OCI-LY7 (cell line): ENCODE measurements around the gene IL12RB2. TPM values are rescaled to one million over a fixed set of nuclear protein-coding genes. Genes with fewer than 3 reads are reported as not detected.

ENCODE experiments used
- BruUV-seq: library from RNA; stranded (reverse); fragments of 400-500 nt; replicated peaks from 2 replicates; lab custom pipeline; 2021; lab: Mats Ljungman, UMichigan
- CTCF ChIA-PET: fragments of 300-600 bp; sonication (Branson Sonifier 250); formaldehyde crosslinking; loops from one replicate; lab custom pipeline; 2022; ENCODE audit warnings: antibody characterized with exemption; ENCODE audit not compliant: unreplicated experiment; lab: Charles Lee
- POLR2A ChIA-PET: fragments of 300-600 bp; sonication (Branson Sonifier 250); formaldehyde crosslinking; loops from one replicate; lab custom pipeline; 2022; ENCODE audit warnings: antibody characterized with exemption; lab: Charles Lee
- DNase-seq: peaks from one replicate; pipeline ENCODE4 v3.0.0-alpha.2; 2015; ENCODE audit warnings: low spot score
- H2AFZ ChIP-seq: fragments of 200-600 bp; sonication (generic), shearing (Covaris generic); 2 replicates; pipeline ENCODE4 v1.6.1; 2014; ENCODE audit warnings: mild to moderate bottlenecking, antibody characterized with exemption, low read length, moderate library complexity
- H3K27ac ChIP-seq: fragments of 200-600 bp; sonication (generic); 2 replicates; pipeline ENCODE4 v1.5.1; 2014; ENCODE audit warnings: mixed run types, low read depth, mild to moderate bottlenecking, moderate library complexity, low read length, inconsistent platforms; ENCODE audit not compliant: poor library complexity, severe bottlenecking
- H3K36me3 ChIP-seq: fragments of 200-600 bp; sonication (generic); 2 replicates; pipeline ENCODE4 v1.6.1; 2014; ENCODE audit warnings: mild to moderate bottlenecking, antibody characterized with exemption, low read length, moderate library complexity, mixed read lengths; ENCODE audit not compliant: insufficient read depth
- H3K4me1 ChIP-seq: fragments of 200-600 bp; sonication (generic); 2 replicates; pipeline ENCODE4 v1.5.1; 2014; ENCODE audit warnings: mild to moderate bottlenecking, low read length; ENCODE audit not compliant: insufficient read depth, poor library complexity, severe bottlenecking
- H3K4me2 ChIP-seq: fragments of 200-600 bp; sonication (generic); 2 replicates; pipeline ENCODE4 v1.6.1; 2014; ENCODE audit warnings: mild to moderate bottlenecking, low read length
- H3K4me3 ChIP-seq: fragments of 200-600 bp; sonication (generic); 2 replicates; pipeline ENCODE4 v1.5.1; 2014; ENCODE audit warnings: mild to moderate bottlenecking, low read depth, low read length; ENCODE audit not compliant: poor library complexity, severe bottlenecking
- H3K79me2 ChIP-seq: fragments of 200-600 bp; sonication (generic); 2 replicates; pipeline ENCODE4 v1.6.1; 2016; ENCODE audit warnings: low read depth, mild to moderate bottlenecking, low read length, moderate library complexity, mixed read lengths; ENCODE audit not compliant: insufficient read depth
- H3K9me2 ChIP-seq: fragments of 200-600 bp; sonication (generic); 2 replicates; pipeline ENCODE4 v1.6.1; 2016; ENCODE audit warnings: mild to moderate bottlenecking, low read length, mixed read lengths; ENCODE audit not compliant: insufficient read depth
- H3K9me3 ChIP-seq: fragments of 200-600 bp; sonication (generic); 2 replicates; pipeline ENCODE4 v1.6.1; 2014; ENCODE audit warnings: mild to moderate bottlenecking, mixed run types, low read length, mixed read lengths
- H4K20me1 ChIP-seq: fragments of 200-600 bp; sonication (generic); 2 replicates; pipeline ENCODE4 v1.6.1; 2014; ENCODE audit warnings: mild to moderate bottlenecking, antibody characterized with exemption, low read length, moderate library complexity, mixed read lengths; ENCODE audit not compliant: insufficient read depth
- CTCF ChIP-seq: fragments of 200-600 bp; sonication (generic); conservative IDR thresholded peaks from 2 replicates; pipeline ENCODE4 v1.5.1; 2014; ENCODE audit warnings: mild to moderate bottlenecking, antibody characterized with exemption, low read length, moderate library complexity, mixed read lengths
- EZH2phosphoT487 ChIP-seq: fragments of 200-600 bp; sonication (generic); IDR thresholded peaks from 2 replicates; pipeline ENCODE4 v1.6.1; 2018; ENCODE audit warnings: low read depth, borderline replicate concordance, mild to moderate bottlenecking, mixed run types, antibody characterized with exemption, low read length, moderate library complexity, mixed read lengths
- intact Hi-C: fragments of 100-400 bp; cut with micrococcal nuclease; formaldehyde crosslinking; loops from one replicate; pipeline ENCODE4 v1.10.0; 2022; ENCODE audit not compliant: unreplicated experiment
- total RNA-seq, 2 experiments: library from RNA; depleted of rRNA in 1 of 2; stranded (reverse); fragments of >200 nt in 1 of 2; shearing (Covaris generic) in 1 of 2; gene quantifications; 2 replicates each; pipeline ENCODE4 v1.2.3, GENCODE V29; 2014 to 2022

IL12RB2 gene
- total RNA-seq, 2 experiments from 2014 or later, result not detected

GRCh38 chr1:67308136-67308535 is 463 bp downstream of the IL12RB2 start:
- Histone ChIP-seq H3K4me3 (no peak overlapping the region), H3K9me2 (no peaks in the 10 kb centered on the region), H3K9me3 (no peaks in the 10 kb centered on the region), H3K79me2 (no peaks in the 10 kb centered on the region), H3K27ac (no peak overlapping the region), H2AFZ (no peak overlapping the region), H4K20me1 (no peaks in the 10 kb centered on the region), H3K4me2 (no peak overlapping the region), H3K4me1 (no peaks in the 10 kb centered on the region), H3K36me3 (no peaks in the 10 kb centered on the region)
- CTCF ChIA-PET, result no interaction called here
- BruUV-seq, result no TSS peak
- intact Hi-C loops, result no loop called here
- TF ChIP-seq CTCF (no peak), EZH2phosphoT487 (no peak)
- POLR2A ChIA-PET, result no interaction called here
- no peak for DNase-seq

- no peaks in the 10 kb centered on the region for H3K79me2 ChIP-seq
- no peak overlapping the region for H3K4me2 ChIP-seq
- H2AFZ ChIP-seq, result no peak overlapping the region
- ChIA-PET POLR2A (no interaction called here), CTCF (no interaction called here)
- H3K9me2 ChIP-seq, result no peaks in the 10 kb centered on the region
- H3K36me3 ChIP-seq, result no peaks in the 10 kb centered on the region
- intact Hi-C loops, result no loop called here
- no peak for DNase-seq
- H3K4me1 ChIP-seq, result no peaks in the 10 kb centered on the region
- BruUV-seq, result no TSS peak
- H3K4me3 ChIP-seq, result no peak overlapping the region
- no peaks in the 10 kb centered on the region for H4K20me1 ChIP-seq
- no peaks in the 10 kb centered on the region for H3K9me3 ChIP-seq
- TF ChIP-seq EZH2phosphoT487 (no peak), CTCF (no peak)
- H3K27ac ChIP-seq, result no peak overlapping the region
Measured at GRCh38 chr1:67312615-67313014, 4.9 kb downstream of the IL12RB2 start.

GRCh38 chr1:67313934-67314671 is 6.4 kb downstream of the IL12RB2 start:
- Histone ChIP-seq H3K9me3 (no peaks in the 10 kb centered on the region), H3K9me2 (no peaks in the 10 kb centered on the region), H3K79me2 (no peaks in the 10 kb centered on the region), H3K4me1 (no peaks in the 10 kb centered on the region), H4K20me1 (no peaks in the 10 kb centered on the region), H3K27ac (no peak overlapping the region), H3K36me3 (no peaks in the 10 kb centered on the region), H3K4me2 (no peak overlapping the region), H3K4me3 (no peak overlapping the region), H2AFZ (no peak overlapping the region)
- intact Hi-C loops, result no loop called here
- ChIA-PET POLR2A (no interaction called here), CTCF (no interaction called here)
- DNase-seq, result no peak
- no peak for TF ChIP-seq EZH2phosphoT487
- BruUV-seq, result no TSS peak
